ENCODE data around the gene GOSR1. TPM values are rescaled to one million over a fixed set of nuclear protein-coding genes. Genes with fewer than 3 reads are reported as not detected.
"Not testable (repeated sequence)": the region's sequence is repeated elsewhere in the genome, so short reads cannot be mapped to it uniquely, and the experiment has no call there.

The GOSR1 gene
- total RNA-seq, 1 donor from 2014 or later: 64.3 TPM

GRCh38 chr17:30550512-30551273 lies 73.5 kb downstream of the GOSR1 start:
- Mint-ChIP-seq H3K27me3 (ENCODE audit: low read depth) (no peaks in the 10 kb centered on the region), H3K36me3 (no peaks in the 10 kb centered on the region), H3K4me1 (no peaks in the 10 kb centered on the region), H3K9me3 (no peaks in the 10 kb centered on the region), H3K4me3 (no peak overlapping the region), H3K27ac (no peak overlapping the region)
- no peak for TF ChIP-seq CTCF (IDR thresholded peaks at IDR 0.05; ENCODE audit: unreplicated experiment)
- DNase-seq (ENCODE audit: low spot score in 2 of 2, unreplicated experiment in 2 of 2): peak in 1 of 2 experiments; percentile 24

DNA sequence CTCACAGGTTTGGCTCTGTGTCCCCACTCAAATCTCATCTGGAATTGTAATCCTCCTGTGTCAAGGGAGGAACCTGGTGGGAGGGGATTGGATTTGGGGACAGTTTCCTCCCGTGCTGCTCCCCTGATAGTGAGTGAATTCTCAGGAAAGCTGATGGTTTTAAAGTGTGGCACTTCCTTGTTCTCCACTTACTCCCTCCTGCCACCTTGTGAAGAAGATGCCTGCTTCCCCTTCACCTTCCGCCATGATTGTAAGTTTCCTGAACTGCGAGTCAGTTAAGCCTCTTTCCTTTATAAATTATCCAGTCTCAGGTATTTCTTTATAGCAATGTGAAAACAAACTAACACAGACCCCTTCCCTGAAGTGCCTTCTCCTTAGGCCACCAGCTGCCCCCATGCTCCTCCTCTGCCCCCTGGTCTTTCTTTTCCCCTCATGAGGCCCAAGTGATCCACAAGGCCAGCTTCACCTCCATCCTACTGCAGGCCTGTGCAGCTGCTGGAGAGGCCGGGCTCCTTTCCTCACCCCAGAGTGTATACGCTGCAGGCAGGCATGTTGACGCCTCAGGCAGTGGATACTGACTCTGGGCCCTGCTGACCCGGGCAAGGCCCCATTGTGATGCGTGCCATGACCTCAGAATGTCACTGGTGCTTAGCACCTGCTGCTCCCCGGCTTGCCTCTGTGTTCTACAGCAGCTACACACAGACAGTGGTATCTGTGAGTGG lies 74.2 kb downstream of the GOSR1 start:
- not testable (repeated sequence) for H3K4me3 Mint-ChIP-seq; H3K4me1 Mint-ChIP-seq; DNase-seq (ENCODE audit: low spot score in 2 of 2, unreplicated experiment in 2 of 2); H3K27ac Mint-ChIP-seq; H3K9me3 Mint-ChIP-seq; H3K27me3 Mint-ChIP-seq (ENCODE audit: low read depth); H3K36me3 Mint-ChIP-seq

- Mint-ChIP-seq H3K27ac (no peak overlapping the region), H3K4me3 (no peak overlapping the region), H3K36me3 (no peaks in the 10 kb centered on the region), H3K9me3 (no peaks in the 10 kb centered on the region), H3K27me3 (ENCODE audit: low read depth) (no peaks in the 10 kb centered on the region), H3K4me1 (no peaks in the 10 kb centered on the region)
- DNase-seq (ENCODE audit: low spot score in 2 of 2, unreplicated experiment in 2 of 2): no peak
- no peak for TF ChIP-seq CTCF (IDR thresholded peaks at IDR 0.05; ENCODE audit: unreplicated experiment)
Measured at GRCh38 chr17:30551996-30552339, 74.8 kb downstream of the GOSR1 start.

DNA sequence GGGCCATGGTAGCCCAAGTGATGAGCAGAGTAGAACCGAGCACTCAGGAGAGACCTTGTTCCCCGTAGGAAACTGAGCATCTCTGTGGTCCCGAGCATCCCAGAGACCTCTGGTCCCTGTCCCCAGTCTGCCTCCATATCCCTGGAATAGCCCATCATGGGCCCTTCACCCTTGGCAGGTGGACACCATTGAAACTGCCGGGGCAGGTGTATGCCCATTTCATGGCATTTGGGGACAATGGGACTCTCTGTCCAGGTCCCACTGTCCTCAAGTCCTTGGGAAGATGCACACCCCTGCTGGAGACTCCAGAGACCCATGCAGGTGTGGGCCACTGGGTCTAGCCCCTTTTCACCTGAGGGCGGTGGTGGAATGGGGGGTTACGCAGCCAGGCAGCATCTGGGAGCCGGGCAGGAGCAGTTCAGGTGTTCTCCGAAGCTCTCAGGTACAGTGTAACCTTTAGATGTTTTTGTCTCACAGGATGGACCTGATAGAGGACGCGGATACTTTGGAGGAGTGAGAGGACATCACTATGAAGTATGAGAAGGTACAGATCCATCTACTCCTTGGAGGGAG lies 75.9 kb downstream of the GOSR1 start:
- H3K27me3 Mint-ChIP-seq (ENCODE audit: low read depth): no peaks in the 10 kb centered on the region
- peak in 1 of 2 experiments; percentile 24 for DNase-seq (ENCODE audit: low spot score in 2 of 2, unreplicated experiment in 2 of 2)
- H3K36me3 Mint-ChIP-seq: no peaks in the 10 kb centered on the region
- H3K9me3 Mint-ChIP-seq: no peaks in the 10 kb centered on the region
- no peak for TF ChIP-seq CTCF (IDR thresholded peaks at IDR 0.05; ENCODE audit: unreplicated experiment)
- H3K4me1 Mint-ChIP-seq: no peaks in the 10 kb centered on the region
- no peak overlapping the region for H3K27ac Mint-ChIP-seq
- H3K4me3 Mint-ChIP-seq: no peak overlapping the region

- not testable (repeated sequence) for H3K9me3 Mint-ChIP-seq; H3K4me3 Mint-ChIP-seq; H3K4me1 Mint-ChIP-seq; H3K27me3 Mint-ChIP-seq (ENCODE audit: low read depth); H3K36me3 Mint-ChIP-seq; H3K27ac Mint-ChIP-seq
- DNase-seq (ENCODE audit: low spot score in 2 of 2, unreplicated experiment in 2 of 2): peak in 1 of 2 experiments; percentile 31
Measured at GRCh38 chr17:30553823-30554440, 76.7 kb downstream of the GOSR1 start.

DNA sequence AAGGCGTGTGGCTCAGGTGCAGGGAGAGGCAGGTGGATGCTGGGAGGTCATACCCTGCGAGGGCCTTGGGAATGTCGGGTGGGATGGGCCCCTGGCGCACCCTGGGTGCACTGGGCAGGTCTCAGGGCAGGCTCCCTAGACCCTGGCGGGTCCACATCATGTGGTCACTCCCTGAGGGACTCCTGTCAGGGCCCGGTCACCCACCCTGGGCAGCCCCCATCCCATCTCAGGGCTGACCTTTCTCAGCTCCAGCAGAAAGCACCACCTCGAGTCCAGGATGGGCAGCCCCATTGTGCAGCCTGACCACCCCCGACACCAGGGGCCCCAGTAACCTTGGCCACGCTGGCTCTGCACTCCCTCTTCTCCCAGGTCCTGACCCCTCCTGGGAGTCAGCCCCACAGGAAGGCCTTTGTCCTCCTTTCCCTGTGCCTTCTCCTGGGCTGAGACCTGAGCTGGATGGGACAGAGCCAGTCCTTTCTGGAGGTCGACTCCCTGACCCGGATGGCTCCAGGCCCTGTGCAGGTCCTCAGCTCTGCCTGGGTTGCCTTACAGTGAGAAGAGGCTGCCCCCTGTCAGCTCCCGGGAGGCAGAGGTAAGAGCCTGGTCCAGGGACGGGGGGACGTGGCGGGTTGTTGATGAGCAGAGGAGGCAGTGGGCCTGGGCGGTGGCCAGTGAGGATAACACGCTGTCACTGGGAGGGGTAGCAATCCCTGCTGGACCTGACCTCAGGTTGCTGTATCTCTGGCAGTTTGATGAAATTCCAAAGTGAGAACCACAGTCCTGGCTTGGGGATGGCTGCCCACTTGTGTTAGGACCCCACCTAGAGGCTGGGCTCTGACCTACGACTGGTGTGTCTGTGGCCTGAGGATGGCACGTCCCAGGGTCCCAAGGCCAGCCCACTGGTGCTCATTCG lies 77.9 kb downstream of the GOSR1 start:
- DNase-seq (ENCODE audit: low spot score in 2 of 2, unreplicated experiment in 2 of 2): peak; percentile 11 to 36
- Mint-ChIP-seq H3K27ac (no peak overlapping the region), H3K9me3 (no peaks in the 10 kb centered on the region), H3K36me3 (no peaks in the 10 kb centered on the region), H3K4me3 (no peak overlapping the region), H3K4me1 (no peaks in the 10 kb centered on the region), H3K27me3 (ENCODE audit: low read depth) (no peaks in the 10 kb centered on the region)
- TF ChIP-seq CTCF (IDR thresholded peaks at IDR 0.05; ENCODE audit: unreplicated experiment): no peak

Data from mesothelial cell of epicardium (in vitro differentiated cells).